Suprapubic skin (tissue), 4 donors: ENCODE results near the gene GLB1L2. TPM values are rescaled to one million over a fixed set of nuclear protein-coding genes. Genes with fewer than 3 reads are reported as not detected.

Experiments used
- DNase-seq, 2 donors: peaks; one replicate each; pipeline ENCODE4 v3.0.0-alpha.2; 2019; ENCODE audit warnings: low spot score in 2 of 2
- H3K27ac ChIP-seq: fragments of 200-600 bp; sonication (generic); one replicate; pipeline ENCODE4 v1.5.1; 2019
- H3K27me3 ChIP-seq: fragments of 200-600 bp; sonication (generic); one replicate; pipeline ENCODE4 v1.5.1; 2019
- H3K36me3 ChIP-seq: fragments of 200-600 bp; sonication (generic); one replicate; pipeline ENCODE4 v1.5.1; 2019
- H3K4me1 ChIP-seq: fragments of 200-600 bp; sonication (generic); one replicate; pipeline ENCODE4 v1.5.1; 2019
- H3K4me3 ChIP-seq: fragments of 200-600 bp; sonication (generic); one replicate; pipeline ENCODE4 v1.5.1; 2019; ENCODE audit warnings: mild to moderate bottlenecking
- H3K9me3 ChIP-seq: fragments of 200-600 bp; sonication (generic); one replicate; pipeline ENCODE4 v1.5.1; 2019
- CTCF ChIP-seq, 2 donors: fragments of 200-600 bp in 1 of 2; fragments of 450-650 bp in 1 of 2; sonication (generic) in 1 of 2; IDR thresholded peaks; one replicate each; pipeline ENCODE4 v1.5.1; 2016 to 2019; ENCODE audit warnings: antibody characterized with exemption in 2 of 2, mild to moderate bottlenecking in 1 of 2, moderate library complexity in 1 of 2
- EP300 ChIP-seq: sonication (generic); formaldehyde crosslinking; IDR thresholded peaks from one replicate; pipeline ENCODE4 v1.6.1; 2017; ENCODE audit warnings: antibody characterized with exemption
- POLR2A ChIP-seq, 2 donors: fragments of 450-650 bp; IDR thresholded peaks; one replicate each; pipeline ENCODE4 v1.6.1; 2017; ENCODE audit warnings: antibody characterized with exemption in 2 of 2, mild to moderate bottlenecking in 2 of 2, moderate library complexity in 2 of 2
- POLR2AphosphoS5 ChIP-seq, 3 donors: sonication (generic); formaldehyde crosslinking; IDR thresholded peaks; one replicate each; pipeline ENCODE4 v1.6.1; 2017; ENCODE audit warnings: antibody characterized with exemption in 3 of 3
- WGBS: methylation state at CpG from one replicate; pipeline ENCODE4 v1.1.5; 2018; 5-methylcytosine and 5-hydroxymethylcytosine counted together
- total RNA-seq, 4 donors: library from RNA; depleted of rRNA; stranded (reverse); fragments of >200 nt; gene quantifications; one replicate each; pipeline ENCODE4 v1.1.0, GENCODE V29; 2016

The GLB1L2 gene
- total RNA-seq, 4 donors from 2014 or later, result 11.5 to 28.3 (median 21.8) TPM

- no peak overlapping the region for H3K27ac ChIP-seq
- H3K4me3 ChIP-seq, result no peak overlapping the region
- no peak for TF ChIP-seq POLR2A (IDR thresholded peaks at IDR 0.05)
- no peak for TF ChIP-seq CTCF (IDR thresholded peaks at IDR 0.05)
- TF ChIP-seq EP300, result no peak
- no peak for TF ChIP-seq POLR2AphosphoS5 (IDR thresholded peaks at IDR 0.05)
- H3K27me3 ChIP-seq, result no peaks in the 10 kb centered on the region
- H3K4me1 ChIP-seq, result no peaks in the 10 kb centered on the region
- peak; percentile 41 to 68 for DNase-seq
- no peaks in the 10 kb centered on the region for H3K36me3 ChIP-seq
- no peaks in the 10 kb centered on the region for H3K9me3 ChIP-seq
- WGBS, result 91% methylated on average over 7 of the region's 10 CpGs
Measured at GRCh38 chr11:134349802-134350355, 18.1 kb downstream of the GLB1L2 start.

- Histone ChIP-seq H3K27me3 (no peaks in the 10 kb centered on the region), H3K4me1 (no peaks in the 10 kb centered on the region), H3K4me3 (no peak overlapping the region), H3K36me3 (no peaks in the 10 kb centered on the region), H3K27ac (no peak overlapping the region), H3K9me3 (no peaks in the 10 kb centered on the region)
- TF ChIP-seq EP300 (no peak), CTCF (IDR thresholded peaks at IDR 0.05) (no peak), POLR2A (IDR thresholded peaks at IDR 0.05) (no peak), POLR2AphosphoS5 (IDR thresholded peaks at IDR 0.05) (no peak)
- peak in 1 of 2 donors; percentile 21 for DNase-seq
- WGBS, result 97% methylated on average over 9 of the region's 9 CpGs
Measured at GRCh38 chr11:134350381-134350780, 18.6 kb downstream of the GLB1L2 start.

DNA sequence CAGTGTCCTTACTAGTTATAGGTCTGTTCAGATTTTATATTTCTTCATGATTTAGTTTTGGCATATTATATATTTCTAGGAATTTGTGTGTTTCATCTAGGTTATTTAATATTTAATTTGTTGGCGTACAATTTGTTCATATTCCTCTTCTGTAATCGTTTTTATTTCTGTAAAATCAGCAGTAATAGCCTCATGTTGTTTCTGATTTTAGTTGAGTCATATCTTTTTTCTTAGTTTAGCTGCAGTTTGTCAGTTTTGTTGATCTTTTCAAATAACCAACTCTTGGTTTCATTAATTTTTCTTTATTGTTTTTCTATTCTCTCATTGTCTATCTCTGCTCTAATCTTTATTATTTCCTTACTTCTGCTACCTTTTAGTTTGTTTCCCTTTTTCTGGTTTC lies 20.3 kb downstream of the GLB1L2 start:
- Histone ChIP-seq H3K4me1 (no peaks in the 10 kb centered on the region), H3K27ac (no peak overlapping the region), H3K27me3 (no peaks in the 10 kb centered on the region), H3K36me3 (no peaks in the 10 kb centered on the region), H3K4me3 (no peak overlapping the region), H3K9me3 (no peaks in the 10 kb centered on the region)
- WGBS, result 88% methylated on average over 2 of the region's 2 CpGs
- no peak for DNase-seq
- TF ChIP-seq CTCF (IDR thresholded peaks at IDR 0.05) (no peak), EP300 (no peak), POLR2A (IDR thresholded peaks at IDR 0.05) (no peak), POLR2AphosphoS5 (IDR thresholded peaks at IDR 0.05) (no peak)

DNA sequence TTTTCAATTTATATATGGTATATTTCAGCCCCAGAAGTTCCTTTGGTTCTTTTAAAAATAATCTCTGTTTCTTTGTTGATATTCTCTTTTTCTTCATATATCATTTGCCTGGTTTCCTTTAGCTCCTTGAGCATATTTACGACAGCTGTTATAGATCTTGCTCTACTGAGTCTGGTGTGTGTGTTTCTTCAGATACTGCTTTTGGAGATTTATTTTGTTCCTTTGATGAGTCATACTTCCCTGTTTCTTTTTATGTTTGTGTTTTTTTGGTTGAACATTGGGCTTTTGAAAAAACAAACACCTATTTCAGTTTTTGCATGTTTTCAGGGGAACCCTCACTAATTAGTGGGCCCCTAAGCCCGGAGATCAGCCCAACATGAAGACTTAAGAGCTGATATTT lies 23.3 kb downstream of the GLB1L2 start:
- H3K4me3 ChIP-seq, result no peak overlapping the region
- TF ChIP-seq POLR2AphosphoS5 (IDR thresholded peaks at IDR 0.05) (no peak), POLR2A (IDR thresholded peaks at IDR 0.05) (no peak), EP300 (no peak), CTCF (IDR thresholded peaks at IDR 0.05) (no peak)
- 59% methylated on average over 2 of the region's 2 CpGs for WGBS
- DNase-seq, result peak in 1 of 2 donors; percentile 23
- no peaks in the 10 kb centered on the region for H3K27me3 ChIP-seq
- no peak overlapping the region for H3K27ac ChIP-seq
- no peaks in the 10 kb centered on the region for H3K4me1 ChIP-seq
- H3K9me3 ChIP-seq, result no peaks in the 10 kb centered on the region
- H3K36me3 ChIP-seq, result no peaks in the 10 kb centered on the region

GRCh38 chr11:134355656-134356055 lies 23.9 kb downstream of the GLB1L2 start:
- H3K4me1 ChIP-seq, result no peaks in the 10 kb centered on the region
- no peaks in the 10 kb centered on the region for H3K27me3 ChIP-seq
- 65% methylated on average over 5 of the region's 5 CpGs for WGBS
- H3K9me3 ChIP-seq, result no peaks in the 10 kb centered on the region
- no peak overlapping the region for H3K4me3 ChIP-seq
- H3K27ac ChIP-seq, result no peak overlapping the region
- peak in 1 of 2 donors; percentile 26 for DNase-seq
- TF ChIP-seq EP300 (no peak), CTCF (IDR thresholded peaks at IDR 0.05) (no peak), POLR2AphosphoS5 (IDR thresholded peaks at IDR 0.05) (no peak), POLR2A (IDR thresholded peaks at IDR 0.05) (no peak)
- no peaks in the 10 kb centered on the region for H3K36me3 ChIP-seq
